NOMO-1 treated with DMSO at 0.1 percent for 48 hours (cell line): Measurements from ENCODE around the gene SORCS2.

Experiments used
- DNase-seq: peaks from one replicate; lab custom pipeline; 2025; ENCODE audit not compliant: unreplicated experiment; lab: John Stamatoyannopoulos, UW

Gene SORCS2

GRCh38 chr4:7299908-7300710 is 107.8 kb downstream of the SORCS2 start:
- DNase-seq = no peak

GRCh38 chr4:7300711-7301095 is 108.4 kb downstream of the SORCS2 start:
- no peak for DNase-seq

- no peak for DNase-seq
Observed at GRCh38 chr4:7301126-7301785, 108.9 kb downstream of the SORCS2 start.

- DNase-seq = no peak
Observed at GRCh38 chr4:7301846-7302630, 109.7 kb downstream of the SORCS2 start.

GRCh38 chr4:7302781-7303404 is 110.6 kb downstream of the SORCS2 start:
- no peak for DNase-seq

- no peak for DNase-seq
Observed at GRCh38 chr4:7303561-7303960, 111.2 kb downstream of the SORCS2 start.

- DNase-seq = no peak
Observed at GRCh38 chr4:7304436-7304835, 112.1 kb downstream of the SORCS2 start.

GRCh38 chr4:7306021-7306965 is 114.0 kb downstream of the SORCS2 start:
- no peak for DNase-seq

- no peak for DNase-seq
Observed at GRCh38 chr4:7306986-7307385, 114.6 kb downstream of the SORCS2 start.

- DNase-seq = no peak
Observed at GRCh38 chr4:7307394-7308099, 115.2 kb downstream of the SORCS2 start.

- no peak for DNase-seq
Observed at GRCh38 chr4:7309181-7309580, 116.8 kb downstream of the SORCS2 start.

GRCh38 chr4:7309636-7310390 is 117.5 kb downstream of the SORCS2 start:
- no peak for DNase-seq

- DNase-seq = no peak
Observed at GRCh38 chr4:7310451-7310850, 118.1 kb downstream of the SORCS2 start.

GRCh38 chr4:7311205-7311604 is 118.9 kb downstream of the SORCS2 start:
- DNase-seq = no peak

GRCh38 chr4:7312691-7313090 is 120.4 kb downstream of the SORCS2 start:
- no peak for DNase-seq

- DNase-seq = no peak
Observed at GRCh38 chr4:7313347-7313811, 121.0 kb downstream of the SORCS2 start.

- no peak for DNase-seq
Observed at GRCh38 chr4:7313991-7314390, 121.7 kb downstream of the SORCS2 start.

- DNase-seq = no peak
Observed at GRCh38 chr4:7315286-7315685, 122.9 kb downstream of the SORCS2 start.

GRCh38 chr4:7315935-7316334 is 123.6 kb downstream of the SORCS2 start:
- DNase-seq = no peak
